Neural progenitor cell (in vitro differentiated cells): ENCODE results near the gene SCRN1. TPM values are rescaled to one million over a fixed set of nuclear protein-coding genes. Genes with fewer than 3 reads are reported as not detected.
A peak's percentile ranks its signal among the peaks of the same experiment; 100 is the strongest.

Experiments used
- DNase-seq: peaks from one replicate; pipeline ENCODE4 v3.0.0-alpha.2; 2016; ENCODE audit warnings: low spot score
- H2AFZ ChIP-seq: fragments of 200-600 bp; sonication (generic); replicated peaks from 2 replicates; pipeline ENCODE4 v1.6.1; 2016; ENCODE audit warnings: antibody characterized with exemption
- H3F3A ChIP-seq: fragments of 200-600 bp; sonication (generic); 2 replicates; pipeline ENCODE4 v1.6.1; 2016; ENCODE audit warnings: antibody characterized with exemption, low read depth
- H3K27ac ChIP-seq: fragments of 200-600 bp; sonication (generic); 2 replicates; pipeline ENCODE4 v1.5.1; 2016; ENCODE audit warnings: mild to moderate bottlenecking
- H3K27me3 ChIP-seq: fragments of 200-600 bp; sonication (generic); 2 replicates; pipeline ENCODE4 v1.6.1; 2016; ENCODE audit warnings: mild to moderate bottlenecking, moderate library complexity
- H3K36me3 ChIP-seq: fragments of 200-600 bp; sonication (generic); 2 replicates; pipeline ENCODE4 v1.5.1; 2016
- H3K4me1 ChIP-seq: fragments of 200-600 bp; sonication (generic); 2 replicates; pipeline ENCODE4 v1.6.1; 2016; ENCODE audit warnings: mixed run types
- H3K4me2 ChIP-seq: fragments of 200-600 bp; sonication (generic); 2 replicates; pipeline ENCODE4 v1.6.1; 2016
- H3K4me3 ChIP-seq: fragments of 200-600 bp; sonication (generic); 2 replicates; pipeline ENCODE4 v1.5.1; 2016
- H3K79me2 ChIP-seq: fragments of 200-600 bp; sonication (generic); 2 replicates; pipeline ENCODE4 v1.6.1; 2016; ENCODE audit warnings: low read depth
- H3K9ac ChIP-seq: fragments of 200-600 bp; sonication (generic); 2 replicates; pipeline ENCODE4 v1.6.1; 2016
- H3K9me3 ChIP-seq: fragments of 200-600 bp; sonication (generic); 2 replicates; pipeline ENCODE4 v1.5.1; 2016; ENCODE audit warnings: low read depth
- H4K20me1 ChIP-seq: fragments of 200-600 bp; sonication (generic); 2 replicates; pipeline ENCODE4 v1.6.1; 2016; ENCODE audit warnings: low read depth
- H3K27ac Mint-ChIP-seq: 3 replicates; pipeline ENCODE4 v1.8.0; 2021; ENCODE audit warnings: mixed read lengths
- H3K27me3 Mint-ChIP-seq: 2 replicates; pipeline ENCODE4 v1.8.0; 2022; ENCODE audit warnings: low read depth, mild to moderate bottlenecking, inconsistent platforms, moderate library complexity, mixed read lengths; ENCODE audit not compliant: insufficient read depth
- H3K36me3 Mint-ChIP-seq: 3 replicates; pipeline ENCODE4 v1.8.0; 2021; ENCODE audit warnings: mixed read lengths
- H3K4me1 Mint-ChIP-seq: 3 replicates; pipeline ENCODE4 v1.8.0; 2021; ENCODE audit warnings: mixed read lengths
- H3K4me3 Mint-ChIP-seq: 3 replicates; pipeline ENCODE4 v1.8.0; 2021; ENCODE audit warnings: mild to moderate bottlenecking, moderate library complexity, mixed read lengths
- H3K9me3 Mint-ChIP-seq: 3 replicates; pipeline ENCODE4 v1.8.0; 2020; ENCODE audit warnings: mixed read lengths
- CTCF ChIP-seq: fragments of 200-600 bp; sonication (generic); IDR thresholded peaks from 2 replicates; pipeline ENCODE4 v1.5.1; 2017; ENCODE audit warnings: antibody characterized with exemption, mild to moderate bottlenecking
- EZH2 ChIP-seq: fragments of 200-600 bp; sonication (generic); IDR thresholded peaks from 2 replicates; pipeline ENCODE4 v1.6.1; 2017; ENCODE audit warnings: antibody characterized with exemption, mild to moderate bottlenecking, moderate library complexity
- EZH2phosphoT487 ChIP-seq: fragments of 200-600 bp; sonication (generic); IDR thresholded peaks from 2 replicates; pipeline ENCODE4 v1.6.1; 2017; ENCODE audit warnings: antibody characterized with exemption
- total RNA-seq: library from RNA; depleted of rRNA; stranded (reverse); fragments of >200 nt; gene quantifications from 2 replicates; pipeline ENCODE4 v1.2.3, GENCODE V29; 2015; ENCODE audit warnings: low replicate concordance

Gene SCRN1
- total RNA-seq, 1 donor from 2014 or later, result 106 TPM

- peaks cover 50% of the 10 kb centered on the region for H4K20me1 ChIP-seq
- H3K36me3 ChIP-seq, result no peaks in the 10 kb centered on the region
- peaks cover 4% of the 10 kb centered on the region for H3K27me3 Mint-ChIP-seq
- H3F3A ChIP-seq, result peaks cover 14% of the 10 kb centered on the region
- H3K4me3 Mint-ChIP-seq, result peak overlapping the region; percentile 52
- peak overlapping the region; percentile 33 for H3K27ac Mint-ChIP-seq
- no peak overlapping the region for H3K9ac ChIP-seq
- H3K4me3 ChIP-seq, result no peak overlapping the region
- H3K79me2 ChIP-seq, result peaks cover 95% of the 10 kb centered on the region
- TF ChIP-seq EZH2 (no peak), CTCF (no peak), EZH2phosphoT487 (no peak)
- peaks cover 57% of the 10 kb centered on the region for H3K4me1 Mint-ChIP-seq
- H3K4me1 ChIP-seq, result peaks cover 14% of the 10 kb centered on the region
- no peak overlapping the region for H3K27ac ChIP-seq
- peaks cover 2% of the 10 kb centered on the region for H3K9me3 Mint-ChIP-seq
- H3K4me2 ChIP-seq, result no peak overlapping the region
- H3K9me3 ChIP-seq, result no peaks in the 10 kb centered on the region
- no peak for DNase-seq
- no peaks in the 10 kb centered on the region for H3K27me3 ChIP-seq
- no peak overlapping the region for H2AFZ ChIP-seq
- H3K36me3 Mint-ChIP-seq, result peaks cover 12% of the 10 kb centered on the region
Measured at GRCh38 chr7:29975561-29975960, 14.0 kb downstream of the SCRN1 start.

GRCh38 chr7:29974286-29974685 lies 15.3 kb downstream of the SCRN1 start:
- TF ChIP-seq CTCF (no peak), EZH2 (no peak), EZH2phosphoT487 (no peak)
- no peak overlapping the region for H3K9ac ChIP-seq
- no peak overlapping the region for H2AFZ ChIP-seq
- H3K27ac Mint-ChIP-seq, result no peak overlapping the region
- no peak for DNase-seq
- H3K4me1 Mint-ChIP-seq, result peaks cover 66% of the 10 kb centered on the region
- no peak overlapping the region for H3K4me2 ChIP-seq
- H3F3A ChIP-seq, result peaks cover 14% of the 10 kb centered on the region
- no peaks in the 10 kb centered on the region for H3K27me3 ChIP-seq
- no peak overlapping the region for H3K4me3 Mint-ChIP-seq
- no peak overlapping the region for H3K27ac ChIP-seq
- no peaks in the 10 kb centered on the region for H3K36me3 ChIP-seq
- H3K9me3 Mint-ChIP-seq, result peaks cover 2% of the 10 kb centered on the region
- no peaks in the 10 kb centered on the region for H3K9me3 ChIP-seq
- H3K27me3 Mint-ChIP-seq, result peaks cover 4% of the 10 kb centered on the region
- H3K4me3 ChIP-seq, result no peak overlapping the region
- peaks cover 25% of the 10 kb centered on the region for H3K4me1 ChIP-seq
- H3K79me2 ChIP-seq, result peaks cover 95% of the 10 kb centered on the region
- H3K36me3 Mint-ChIP-seq, result peaks cover 15% of the 10 kb centered on the region
- peaks cover 39% of the 10 kb centered on the region for H4K20me1 ChIP-seq

GRCh38 chr7:29972315-29972669 lies 17.3 kb downstream of the SCRN1 start:
- Histone ChIP-seq H3K4me1 (peaks cover 16% of the 10 kb centered on the region), H3F3A (no peaks in the 10 kb centered on the region), H3K9me3 (no peaks in the 10 kb centered on the region), H3K27ac (no peak overlapping the region), H3K4me3 (no peak overlapping the region), H3K27me3 (no peaks in the 10 kb centered on the region), H4K20me1 (peaks cover 19% of the 10 kb centered on the region), H3K79me2 (peaks cover 98% of the 10 kb centered on the region), H3K36me3 (no peaks in the 10 kb centered on the region), H2AFZ (no peak overlapping the region), H3K4me2 (no peak overlapping the region), H3K9ac (no peak overlapping the region)
- no peak overlapping the region for H3K27ac Mint-ChIP-seq
- TF ChIP-seq CTCF, result no peak
- no peak for TF ChIP-seq EZH2
- TF ChIP-seq EZH2phosphoT487, result no peak
- H3K9me3 Mint-ChIP-seq, result peaks cover 5% of the 10 kb centered on the region
- H3K36me3 Mint-ChIP-seq, result peaks cover 22% of the 10 kb centered on the region
- H3K4me1 Mint-ChIP-seq, result peaks cover 64% of the 10 kb centered on the region
- H3K4me3 Mint-ChIP-seq, result no peak overlapping the region
- H3K27me3 Mint-ChIP-seq, result peaks cover 3% of the 10 kb centered on the region
- DNase-seq, result no peak
